ENCODE results near the gene MTRFR.

Gene MTRFR

DNA sequence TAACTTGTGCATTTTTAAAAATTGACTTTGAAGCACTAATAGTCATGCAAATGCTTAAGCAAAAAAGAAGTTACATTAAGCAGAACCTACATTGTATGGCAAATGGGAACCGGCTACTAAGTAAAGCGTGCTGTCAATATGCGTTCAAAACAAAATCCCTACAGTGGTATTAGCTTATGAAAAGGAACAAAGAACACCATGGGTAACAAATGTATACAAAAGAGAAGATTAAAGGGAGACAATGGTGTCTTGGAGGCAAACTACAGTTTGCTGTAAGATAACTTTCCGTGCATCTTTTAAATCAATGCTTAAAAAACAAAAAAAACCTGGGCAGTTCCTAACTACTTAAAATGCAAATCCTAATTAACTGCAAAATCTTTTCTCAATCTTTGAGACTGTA is 28.0 kb downstream of the MTRFR start:
- no peak for DNase-seq
- no peaks in the 10 kb centered on the region for H3K27me3 ChIP-seq (replicated peaks; ENCODE audit: insufficient read depth, low read length)
- H3K4me1 ChIP-seq (ENCODE audit: low read length): no peaks in the 10 kb centered on the region
- H2AFZ ChIP-seq (ENCODE audit: low read length): no peak overlapping the region
- TF ChIP-seq EZH2phosphoT487 (IDR thresholded peaks at IDR 0.05; ENCODE audit: low read length) (no peak), CTCF (IDR thresholded peaks at IDR 0.05; ENCODE audit: low read length) (no peak), EZH2 (optimal IDR thresholded peaks at IDR 0.05; ENCODE audit: low read depth, low read length) (no peak)
- H3K36me3 ChIP-seq (replicated peaks; ENCODE audit: insufficient read depth, low read length): no peaks in the 10 kb centered on the region
- no peaks in the 10 kb centered on the region for H3K9me3 ChIP-seq (replicated peaks; ENCODE audit: insufficient read depth, low read length)
- H3K4me2 ChIP-seq (ENCODE audit: low read depth, low read length): no peak overlapping the region
- H4K20me1 ChIP-seq (ENCODE audit: insufficient read depth, low read length): no peaks in the 10 kb centered on the region
- H3K4me3 ChIP-seq (ENCODE audit: low read length): no peak overlapping the region
- H3K9ac ChIP-seq (ENCODE audit: low read length): no peak overlapping the region
- no peaks in the 10 kb centered on the region for H3F3A ChIP-seq (ENCODE audit: insufficient read depth, low read length)
- no peak overlapping the region for H3K27ac ChIP-seq (ENCODE audit: low read length)
- H3K9me2 ChIP-seq (replicated peaks; ENCODE audit: insufficient read depth, low read length): no peaks in the 10 kb centered on the region
- H3K79me2 ChIP-seq (ENCODE audit: low read length): no peaks in the 10 kb centered on the region

GRCh38 chr12:123263196-123263817 is 30.1 kb downstream of the MTRFR start:
- no peak for TF ChIP-seq CTCF (IDR thresholded peaks at IDR 0.05; ENCODE audit: low read length)
- no peak for TF ChIP-seq EZH2 (optimal IDR thresholded peaks at IDR 0.05; ENCODE audit: low read depth, low read length)
- no peak for TF ChIP-seq EZH2phosphoT487 (IDR thresholded peaks at IDR 0.05; ENCODE audit: low read length)
- Histone ChIP-seq H3K27ac (ENCODE audit: low read length) (no peak overlapping the region), H3K9me3 (replicated peaks; ENCODE audit: insufficient read depth, low read length) (no peaks in the 10 kb centered on the region), H4K20me1 (ENCODE audit: insufficient read depth, low read length) (no peaks in the 10 kb centered on the region), H3K9ac (ENCODE audit: low read length) (no peak overlapping the region), H3K4me1 (ENCODE audit: low read length) (no peaks in the 10 kb centered on the region), H3K9me2 (replicated peaks; ENCODE audit: insufficient read depth, low read length) (no peaks in the 10 kb centered on the region), H3F3A (ENCODE audit: insufficient read depth, low read length) (no peaks in the 10 kb centered on the region), H3K27me3 (replicated peaks; ENCODE audit: insufficient read depth, low read length) (no peaks in the 10 kb centered on the region), H3K36me3 (replicated peaks; ENCODE audit: insufficient read depth, low read length) (no peaks in the 10 kb centered on the region), H3K4me3 (ENCODE audit: low read length) (no peak overlapping the region), H3K79me2 (ENCODE audit: low read length) (no peaks in the 10 kb centered on the region), H2AFZ (ENCODE audit: low read length) (no peak overlapping the region), H3K4me2 (ENCODE audit: low read depth, low read length) (no peak overlapping the region)
- DNase-seq: no peak

DNA sequence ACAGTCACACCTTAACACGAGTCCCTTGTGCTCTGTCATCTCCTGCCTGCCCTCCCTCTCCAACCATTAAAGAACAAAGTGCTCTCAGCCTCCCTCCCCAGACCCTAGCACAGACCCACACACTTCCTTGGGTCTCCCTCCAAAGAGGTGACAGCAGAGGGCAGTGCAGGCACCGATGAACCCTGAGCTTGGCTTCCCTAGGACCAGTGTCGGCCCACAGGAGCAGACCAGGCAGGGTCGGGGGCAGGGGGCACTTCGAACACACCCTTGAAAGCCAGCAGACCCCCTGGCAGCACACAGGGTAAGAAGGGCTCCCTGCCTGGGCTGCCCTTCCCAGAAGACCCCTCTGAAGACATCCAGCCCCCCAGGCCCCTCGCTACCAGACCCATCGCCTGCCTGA is 31.4 kb downstream of the MTRFR start:
- Histone ChIP-seq H3K79me2 (ENCODE audit: low read length) (no peaks in the 10 kb centered on the region), H3K36me3 (replicated peaks; ENCODE audit: insufficient read depth, low read length) (no peaks in the 10 kb centered on the region), H3K9ac (ENCODE audit: low read length) (no peak overlapping the region), H3K4me1 (ENCODE audit: low read length) (no peaks in the 10 kb centered on the region), H3K9me2 (replicated peaks; ENCODE audit: insufficient read depth, low read length) (no peaks in the 10 kb centered on the region), H2AFZ (ENCODE audit: low read length) (no peak overlapping the region), H3F3A (ENCODE audit: insufficient read depth, low read length) (no peaks in the 10 kb centered on the region), H4K20me1 (ENCODE audit: insufficient read depth, low read length) (no peaks in the 10 kb centered on the region), H3K4me3 (ENCODE audit: low read length) (no peak overlapping the region), H3K27ac (ENCODE audit: low read length) (no peak overlapping the region), H3K4me2 (ENCODE audit: low read depth, low read length) (no peak overlapping the region), H3K27me3 (replicated peaks; ENCODE audit: insufficient read depth, low read length) (no peaks in the 10 kb centered on the region), H3K9me3 (replicated peaks; ENCODE audit: insufficient read depth, low read length) (no peaks in the 10 kb centered on the region)
- TF ChIP-seq EZH2 (optimal IDR thresholded peaks at IDR 0.05; ENCODE audit: low read depth, low read length) (no peak), EZH2phosphoT487 (IDR thresholded peaks at IDR 0.05; ENCODE audit: low read length) (no peak), CTCF (IDR thresholded peaks at IDR 0.05; ENCODE audit: low read length) (no peak)
- no peak for DNase-seq
